ENCODE results near the gene CHD1. TPM values are rescaled to one million over a fixed set of nuclear protein-coding genes. Genes with fewer than 3 reads are reported as not detected.

Gene CHD1
- total RNA-seq, 1 donor from 2014 or later: 24.6 TPM

- TF ChIP-seq, protein P1, sequence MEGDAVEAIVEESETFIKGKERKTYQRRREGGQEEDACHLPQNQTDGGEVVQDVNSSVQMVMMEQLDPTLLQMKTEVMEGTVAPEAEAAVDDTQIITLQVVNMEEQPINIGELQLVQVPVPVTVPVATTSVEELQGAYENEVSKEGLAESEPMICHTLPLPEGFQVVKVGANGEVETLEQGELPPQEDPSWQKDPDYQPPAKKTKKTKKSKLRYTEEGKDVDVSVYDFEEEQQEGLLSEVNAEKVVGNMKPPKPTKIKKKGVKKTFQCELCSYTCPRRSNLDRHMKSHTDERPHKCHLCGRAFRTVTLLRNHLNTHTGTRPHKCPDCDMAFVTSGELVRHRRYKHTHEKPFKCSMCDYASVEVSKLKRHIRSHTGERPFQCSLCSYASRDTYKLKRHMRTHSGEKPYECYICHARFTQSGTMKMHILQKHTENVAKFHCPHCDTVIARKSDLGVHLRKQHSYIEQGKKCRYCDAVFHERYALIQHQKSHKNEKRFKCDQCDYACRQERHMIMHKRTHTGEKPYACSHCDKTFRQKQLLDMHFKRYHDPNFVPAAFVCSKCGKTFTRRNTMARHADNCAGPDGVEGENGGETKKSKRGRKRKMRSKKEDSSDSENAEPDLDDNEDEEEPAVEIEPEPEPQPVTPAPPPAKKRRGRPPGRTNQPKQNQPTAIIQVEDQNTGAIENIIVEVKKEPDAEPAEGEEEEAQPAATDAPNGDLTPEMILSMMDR (IDR thresholded peaks at IDR 0.05): no peak
- peaks cover 1% of the 10 kb centered on the region for H3K36me3 Mint-ChIP-seq (ENCODE audit: low read depth)
- no peaks in the 10 kb centered on the region for H3K4me1 Mint-ChIP-seq (ENCODE audit: low read depth)
- no peak for DNase-seq (ENCODE audit: low spot score)
- H3K27ac Mint-ChIP-seq (ENCODE audit: unreplicated experiment): no peak overlapping the region
- no peak overlapping the region for H3K4me3 Mint-ChIP-seq (ENCODE audit: unreplicated experiment)
- H3K27me3 Mint-ChIP-seq (ENCODE audit: low read depth): no peaks in the 10 kb centered on the region
- H3K9me3 Mint-ChIP-seq (ENCODE audit: low read depth): peaks cover 9% of the 10 kb centered on the region
Observed at GRCh38 chr5:98969400-98969799, 40.6 kb upstream of the CHD1 start.

- H3K36me3 Mint-ChIP-seq (ENCODE audit: low read depth): peaks cover 1% of the 10 kb centered on the region
- no peak overlapping the region for H3K27ac Mint-ChIP-seq (ENCODE audit: unreplicated experiment)
- no peaks in the 10 kb centered on the region for H3K27me3 Mint-ChIP-seq (ENCODE audit: low read depth)
- no peaks in the 10 kb centered on the region for H3K4me1 Mint-ChIP-seq (ENCODE audit: low read depth)
- H3K9me3 Mint-ChIP-seq (ENCODE audit: low read depth): peaks cover 9% of the 10 kb centered on the region
- TF ChIP-seq, protein P1 (IDR thresholded peaks at IDR 0.05): no peak
- no peak for DNase-seq (ENCODE audit: low spot score)
- no peak overlapping the region for H3K4me3 Mint-ChIP-seq (ENCODE audit: unreplicated experiment)
Observed at GRCh38 chr5:98968056-98968564, 39.3 kb upstream of the CHD1 start.

DNA sequence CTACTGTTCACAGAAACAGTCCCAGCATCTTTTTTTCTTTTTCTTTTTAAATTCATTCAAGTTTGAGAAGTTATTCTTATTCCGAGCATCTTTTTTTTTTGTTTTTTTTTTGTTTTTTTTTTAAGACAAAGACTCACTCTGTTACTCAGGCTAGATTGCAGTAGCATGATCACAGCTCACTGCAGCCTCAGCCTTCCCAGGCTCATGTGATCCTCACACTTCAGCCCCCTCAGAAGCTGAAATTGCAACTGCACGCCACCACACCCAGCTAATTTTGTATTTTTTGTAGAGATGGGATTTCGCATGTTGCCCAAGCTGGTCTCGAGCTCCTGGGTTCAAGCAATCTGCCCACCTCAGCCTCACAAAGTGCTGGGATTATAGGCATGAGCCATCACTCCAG is 36.4 kb upstream of the CHD1 start:
- TF ChIP-seq, protein P1 (IDR thresholded peaks at IDR 0.05): no peak
- H3K27me3 Mint-ChIP-seq (ENCODE audit: low read depth): no peaks in the 10 kb centered on the region
- no peak for DNase-seq (ENCODE audit: low spot score)
- peaks cover 1% of the 10 kb centered on the region for H3K36me3 Mint-ChIP-seq (ENCODE audit: low read depth)
- peaks cover 9% of the 10 kb centered on the region for H3K9me3 Mint-ChIP-seq (ENCODE audit: low read depth)
- H3K27ac Mint-ChIP-seq (ENCODE audit: unreplicated experiment): no peak overlapping the region
- no peak overlapping the region for H3K4me3 Mint-ChIP-seq (ENCODE audit: unreplicated experiment)
- no peaks in the 10 kb centered on the region for H3K4me1 Mint-ChIP-seq (ENCODE audit: low read depth)

DNA sequence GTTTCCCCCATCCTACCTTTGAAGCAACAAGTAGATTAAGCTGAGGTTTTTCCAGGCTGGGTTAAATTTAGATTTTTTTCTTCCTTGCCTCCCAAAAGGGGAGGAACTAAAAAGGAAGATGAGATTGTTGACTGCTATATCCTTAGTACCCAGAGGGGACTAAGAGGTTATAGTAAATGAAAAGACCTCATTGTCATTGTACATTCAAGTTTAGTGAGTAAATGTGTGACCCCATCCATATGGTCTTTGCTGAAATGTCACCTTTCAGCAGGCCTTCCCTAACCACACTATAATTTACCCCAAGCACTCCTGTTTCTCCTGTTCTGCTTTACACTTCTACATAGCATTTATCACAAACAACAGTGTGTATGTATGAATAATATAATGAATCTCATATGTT is 35.8 kb upstream of the CHD1 start:
- H3K27me3 Mint-ChIP-seq (ENCODE audit: low read depth): no peaks in the 10 kb centered on the region

GRCh38 chr5:98963019-98963418 is 34.2 kb upstream of the CHD1 start:
- Mint-ChIP-seq H3K27me3 (ENCODE audit: low read depth) (no peaks in the 10 kb centered on the region), H3K9me3 (ENCODE audit: low read depth) (peaks cover 7% of the 10 kb centered on the region), H3K4me3 (ENCODE audit: unreplicated experiment) (no peak overlapping the region), H3K27ac (ENCODE audit: unreplicated experiment) (no peak overlapping the region), H3K36me3 (ENCODE audit: low read depth) (peaks cover 1% of the 10 kb centered on the region), H3K4me1 (ENCODE audit: low read depth) (no peaks in the 10 kb centered on the region)
- TF ChIP-seq, protein P1 (IDR thresholded peaks at IDR 0.05): no peak
- no peak for DNase-seq (ENCODE audit: low spot score)

More for the DNA sequence above, 35.8 kb upstream of the CHD1 start:
- no peak for DNase-seq (ENCODE audit: low spot score)
- peaks cover 1% of the 10 kb centered on the region for H3K36me3 Mint-ChIP-seq (ENCODE audit: low read depth)
- no peak overlapping the region for H3K4me3 Mint-ChIP-seq (ENCODE audit: unreplicated experiment)
- H3K4me1 Mint-ChIP-seq (ENCODE audit: low read depth): no peaks in the 10 kb centered on the region
- TF ChIP-seq, protein P1 (IDR thresholded peaks at IDR 0.05): no peak
- peaks cover 9% of the 10 kb centered on the region for H3K9me3 Mint-ChIP-seq (ENCODE audit: low read depth)
- H3K27ac Mint-ChIP-seq (ENCODE audit: unreplicated experiment): no peak overlapping the region
